Prostate gland (tissue), 2 donors: Measurements from ENCODE around the gene SHROOM3. TPM values are rescaled to one million over a fixed set of nuclear protein-coding genes. Genes with fewer than 3 reads are reported as not detected.

Experiments used
- DNase-seq: peaks from one replicate; pipeline ENCODE4 v3.0.0-alpha.2; 2019; ENCODE audit warnings: low spot score
- H3K27ac ChIP-seq, 2 donors: fragments of 200-600 bp; sonication (generic); 2 replicates each; pipeline ENCODE4 v1.5.1; 2017 to 2019
- H3K27me3 ChIP-seq: fragments of 200-600 bp; sonication (generic); replicated peaks from 2 replicates; pipeline ENCODE4 v1.5.1; 2019; ENCODE audit not compliant: insufficient read depth
- H3K36me3 ChIP-seq, 2 donors: fragments of 200-600 bp; sonication (generic); 1 replicate in 1 of 2; 2 replicates in 1 of 2; pipeline versions ENCODE4 v1.5.1 to v1.8.1; 2017 to 2019
- H3K4me1 ChIP-seq: fragments of 200-600 bp; sonication (generic); replicated peaks from 2 replicates; pipeline ENCODE4 v1.5.1; 2019
- H3K4me3 ChIP-seq, 2 donors: fragments of 200-600 bp; sonication (generic); 2 replicates each; pipeline ENCODE4 v1.5.1; 2017 to 2019
- H3K9me3 ChIP-seq: fragments of 200-600 bp; sonication (generic); 2 replicates; pipeline ENCODE4 v1.5.1; 2017
- POLR2A ChIP-seq: fragments of 450-650 bp; IDR thresholded peaks from one replicate; pipeline ENCODE4 v1.6.1; 2016; ENCODE audit warnings: antibody characterized with exemption, mild to moderate bottlenecking
- POLR2AphosphoS5 ChIP-seq: sonication (generic); formaldehyde crosslinking; IDR thresholded peaks from one replicate; pipeline ENCODE4 v1.6.1; 2017; ENCODE audit warnings: antibody characterized with exemption
- WGBS: methylation state at CpG from one replicate; pipeline ENCODE4 v1.1.5; 2018; 5-methylcytosine and 5-hydroxymethylcytosine counted together
- intact Hi-C: fragments of 100-400 bp; cut with DNase I; formaldehyde crosslinking; loops from one replicate; pipeline ENCODE4 v1.14.2; 2022
- total RNA-seq, 2 donors: library from RNA; depleted of rRNA; stranded (reverse); fragments of >200 nt; gene quantifications; one replicate each; pipeline ENCODE4 v1.1.0, GENCODE V29; 2016
- TF ChIP-seq, protein P1 (sequence below), 4 experiments: fragments of 200-600 bp in 2 of 4; fragments of 450-650 bp in 2 of 4; sonication (generic) in 2 of 4; IDR thresholded peaks; 1 replicate in 3 of 4; 2 replicates in 1 of 4; pipeline ENCODE4 v1.5.1; 2016 to 2019; ENCODE audit warnings: antibody characterized with exemption in 4 of 4, mild to moderate bottlenecking in 2 of 4, moderate library complexity in 2 of 4

SHROOM3 gene
- total RNA-seq, 2 donors from 2014 or later = 107 to 137 TPM

DNA sequence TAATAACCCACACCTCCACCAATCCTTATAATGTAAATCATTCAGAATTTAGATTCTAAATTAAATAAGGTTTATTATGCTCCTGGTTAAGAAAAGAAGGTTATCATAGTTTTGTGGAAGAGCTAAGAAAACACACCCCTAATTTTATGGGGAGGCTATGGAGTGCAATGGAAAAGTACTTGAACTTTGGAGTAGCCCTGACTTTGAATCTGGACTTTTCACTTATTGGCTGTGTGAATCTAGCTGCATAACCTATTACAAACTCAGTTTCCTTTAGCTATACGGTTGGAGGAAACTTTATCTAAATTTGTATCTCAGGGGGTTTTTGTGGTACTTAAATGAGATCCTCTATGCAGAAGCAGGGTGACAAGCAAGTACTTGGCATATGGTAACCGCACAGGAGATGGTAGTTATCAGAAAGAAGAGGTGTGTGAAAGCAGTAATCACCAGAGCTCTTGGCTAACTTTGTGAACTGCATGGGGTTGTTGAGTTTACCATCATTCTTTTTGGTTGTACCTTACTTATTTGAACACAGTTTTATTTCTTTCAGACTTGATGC, 143.1 kb downstream of the SHROOM3 start:
- H3K4me1 ChIP-seq = no peaks in the 10 kb centered on the region
- intact Hi-C loops = no loop called here
- H3K27me3 ChIP-seq = no peaks in the 10 kb centered on the region
- no peak for DNase-seq
- H3K27ac ChIP-seq = no peak overlapping the region
- no peaks in the 10 kb centered on the region for H3K9me3 ChIP-seq
- no peak overlapping the region for H3K4me3 ChIP-seq
- H3K36me3 ChIP-seq = no peaks in the 10 kb centered on the region
- 58% methylated on average over 2 of the region's 2 CpGs for WGBS
- TF ChIP-seq, protein P1, sequence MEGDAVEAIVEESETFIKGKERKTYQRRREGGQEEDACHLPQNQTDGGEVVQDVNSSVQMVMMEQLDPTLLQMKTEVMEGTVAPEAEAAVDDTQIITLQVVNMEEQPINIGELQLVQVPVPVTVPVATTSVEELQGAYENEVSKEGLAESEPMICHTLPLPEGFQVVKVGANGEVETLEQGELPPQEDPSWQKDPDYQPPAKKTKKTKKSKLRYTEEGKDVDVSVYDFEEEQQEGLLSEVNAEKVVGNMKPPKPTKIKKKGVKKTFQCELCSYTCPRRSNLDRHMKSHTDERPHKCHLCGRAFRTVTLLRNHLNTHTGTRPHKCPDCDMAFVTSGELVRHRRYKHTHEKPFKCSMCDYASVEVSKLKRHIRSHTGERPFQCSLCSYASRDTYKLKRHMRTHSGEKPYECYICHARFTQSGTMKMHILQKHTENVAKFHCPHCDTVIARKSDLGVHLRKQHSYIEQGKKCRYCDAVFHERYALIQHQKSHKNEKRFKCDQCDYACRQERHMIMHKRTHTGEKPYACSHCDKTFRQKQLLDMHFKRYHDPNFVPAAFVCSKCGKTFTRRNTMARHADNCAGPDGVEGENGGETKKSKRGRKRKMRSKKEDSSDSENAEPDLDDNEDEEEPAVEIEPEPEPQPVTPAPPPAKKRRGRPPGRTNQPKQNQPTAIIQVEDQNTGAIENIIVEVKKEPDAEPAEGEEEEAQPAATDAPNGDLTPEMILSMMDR (IDR thresholded peaks at IDR 0.05) = no peak
- TF ChIP-seq POLR2AphosphoS5 (no peak), POLR2A (no peak)

DNA sequence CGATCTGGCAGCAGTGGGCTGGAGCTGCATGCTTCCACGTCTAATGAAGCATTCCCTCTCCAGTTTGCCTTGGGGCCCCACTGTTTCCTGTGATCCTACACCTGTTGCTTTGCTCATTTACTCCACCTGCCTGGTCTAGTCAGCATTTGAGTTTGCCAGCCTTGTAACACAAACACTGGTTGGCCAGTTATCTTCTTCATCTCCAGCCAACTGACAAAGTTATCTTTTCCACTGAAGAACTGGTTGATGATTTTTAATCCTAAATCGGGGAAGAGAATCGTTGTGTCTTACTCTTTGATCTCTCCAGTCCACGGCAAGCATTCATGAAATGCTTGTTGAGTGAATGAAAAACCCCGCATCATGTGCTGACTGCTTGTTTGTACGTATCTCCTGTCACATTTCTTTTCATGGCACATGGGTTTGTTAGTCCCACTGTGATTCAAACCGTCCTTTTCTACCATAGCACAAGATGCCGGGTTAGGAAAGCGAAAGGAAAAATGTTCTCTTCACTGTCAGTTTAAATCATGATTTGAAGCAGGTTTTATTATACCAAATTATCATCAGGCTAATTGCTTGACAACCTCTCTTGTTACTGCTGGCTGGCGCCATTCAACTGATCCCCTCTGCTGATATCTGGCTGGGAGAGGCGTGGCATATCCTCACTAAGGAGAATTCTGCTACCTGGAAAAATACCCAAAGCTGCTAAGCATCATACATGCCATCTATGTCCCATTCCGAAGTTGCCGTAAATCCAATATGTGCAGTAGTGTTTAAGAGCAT, 144.8 kb downstream of the SHROOM3 start:
- Histone ChIP-seq H3K36me3 (no peaks in the 10 kb centered on the region), H3K4me3 (no peak overlapping the region), H3K9me3 (no peaks in the 10 kb centered on the region), H3K27ac (no peak overlapping the region), H3K27me3 (no peaks in the 10 kb centered on the region), H3K4me1 (no peaks in the 10 kb centered on the region)
- DNase-seq = no peak
- intact Hi-C loops = no loop called here
- TF ChIP-seq POLR2AphosphoS5 (no peak), POLR2A (no peak)
- TF ChIP-seq, protein P1 (IDR thresholded peaks at IDR 0.05) = no peak
- WGBS = 33% methylated on average over 14 of the region's 14 CpGs

DNA sequence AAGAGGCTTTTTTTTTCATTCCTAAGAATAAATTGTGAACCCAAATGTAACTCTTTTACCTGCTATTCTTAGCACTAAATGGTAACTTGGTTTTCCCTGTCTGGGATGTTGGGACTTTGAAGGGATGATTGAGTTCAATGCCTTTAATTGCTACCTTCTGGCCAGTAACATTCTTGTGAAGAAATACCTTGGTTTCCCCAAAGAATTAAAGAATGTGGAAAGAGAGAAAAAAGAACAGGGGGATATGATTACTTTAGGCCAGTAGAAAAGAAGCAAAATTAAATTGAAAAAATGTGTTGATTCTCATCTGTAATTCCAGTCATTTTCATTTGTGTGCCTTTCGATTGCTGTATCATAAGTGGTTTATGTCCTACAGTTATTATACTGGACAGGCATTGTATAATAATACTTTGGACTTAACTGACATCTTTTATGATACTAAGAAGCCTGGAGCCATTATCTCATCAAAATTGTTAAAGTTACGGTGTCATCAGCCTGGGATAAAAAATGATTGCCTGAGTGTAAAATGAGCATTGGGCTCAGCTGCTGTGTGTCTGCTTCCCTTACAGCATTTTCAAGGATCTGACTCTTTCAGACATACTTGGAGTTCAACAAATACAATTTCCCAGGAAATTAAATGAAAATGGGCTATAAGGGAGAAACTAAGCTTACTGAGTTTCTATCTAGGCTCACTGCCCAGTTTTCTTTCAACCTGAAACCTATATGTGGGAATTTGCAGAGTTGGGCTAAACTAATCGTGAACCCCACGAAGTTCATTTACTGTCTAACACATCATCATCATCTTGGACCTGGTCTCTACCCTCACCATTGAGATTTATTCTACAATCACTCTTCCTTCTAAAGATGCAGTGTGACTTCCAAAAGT, 146.3 kb downstream of the SHROOM3 start:
- Histone ChIP-seq H3K27ac (no peak overlapping the region), H3K36me3 (no peaks in the 10 kb centered on the region), H3K4me3 (no peak overlapping the region), H3K4me1 (no peaks in the 10 kb centered on the region), H3K27me3 (no peaks in the 10 kb centered on the region), H3K9me3 (no peaks in the 10 kb centered on the region)
- TF ChIP-seq, protein P1 (IDR thresholded peaks at IDR 0.05) = no peak
- TF ChIP-seq POLR2A (no peak), POLR2AphosphoS5 (no peak)
- intact Hi-C loops = no loop called here
- 87% methylated on average over 4 of the region's 4 CpGs for WGBS
- DNase-seq = no peak

DNA sequence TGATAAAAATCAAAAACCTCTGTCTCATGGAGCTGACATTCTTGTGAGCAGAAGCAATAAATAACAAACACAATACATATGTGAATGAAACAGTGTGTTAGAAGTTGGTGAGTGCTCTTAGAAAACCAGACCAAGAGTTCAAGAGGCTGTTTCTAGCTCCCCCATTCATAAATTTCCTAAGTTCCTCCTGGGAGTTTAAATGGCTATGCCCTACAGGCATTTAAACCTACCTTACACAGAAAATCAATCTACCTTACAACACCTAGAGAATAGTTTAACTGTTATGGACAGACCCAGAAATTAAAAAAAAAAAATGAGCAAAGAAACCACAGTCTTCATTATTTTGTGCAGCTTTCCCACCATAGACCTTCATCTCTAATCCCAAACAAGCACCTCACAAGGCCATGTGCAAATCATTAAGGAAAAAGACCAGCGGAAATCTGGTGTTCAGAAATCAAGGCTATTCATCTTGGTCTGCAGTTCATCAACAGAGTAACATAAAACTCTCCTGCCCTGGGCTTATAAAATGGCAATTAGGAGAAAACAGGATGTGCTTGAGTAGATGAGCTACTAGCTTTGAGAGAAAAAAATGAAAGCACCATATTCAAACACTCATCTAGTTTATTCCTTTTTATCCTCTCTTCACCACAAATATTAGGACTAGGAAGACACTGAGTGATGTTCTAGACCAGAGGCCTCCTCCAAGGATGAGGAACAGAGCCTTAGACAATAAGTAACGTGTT, 147.2 kb downstream of the SHROOM3 start:
- H3K36me3 ChIP-seq = no peaks in the 10 kb centered on the region
- TF ChIP-seq, protein P1 (IDR thresholded peaks at IDR 0.05) = no peak
- TF ChIP-seq POLR2AphosphoS5 (no peak), POLR2A (no peak)
- H3K27me3 ChIP-seq = no peaks in the 10 kb centered on the region
- no peak overlapping the region for H3K27ac ChIP-seq
- DNase-seq = no peak
- WGBS = 72% methylated on average over 2 of the region's 2 CpGs
- intact Hi-C loops = no loop called here
- no peaks in the 10 kb centered on the region for H3K4me1 ChIP-seq
- no peak overlapping the region for H3K4me3 ChIP-seq
- H3K9me3 ChIP-seq = no peaks in the 10 kb centered on the region
